IMR-90 (cell line): Measurements from ENCODE around the gene SUV39H1.

Source experiments
- BHLHE40 ChIP-seq: fragments of 150-350 bp; IDR thresholded peaks from 2 replicates; pipeline ENCODE4 v1.6.1; 2016; ENCODE audit warnings: mild to moderate bottlenecking, low read depth, low read length
- CEBPB ChIP-seq: IDR thresholded peaks from 2 replicates; pipeline ENCODE4 v1.6.1; 2012; ENCODE audit warnings: low read depth, low read length, improper control_type of control experiment
- CHD1 ChIP-seq: IDR thresholded peaks from 2 replicates; pipeline ENCODE4 v1.6.1; 2012; ENCODE audit warnings: low read depth, low read length, improper control_type of control experiment
- ELK1 ChIP-seq: fragments of 150-350 bp; IDR thresholded peaks from 2 replicates; pipeline ENCODE4 v1.6.1; 2016; ENCODE audit warnings: low read depth, mild to moderate bottlenecking, low read length, moderate library complexity, borderline replicate concordance
- FOS ChIP-seq: fragments of 150-350 bp; IDR thresholded peaks from 2 replicates; pipeline ENCODE4 v1.6.1; 2016; ENCODE audit warnings: low read depth, low read length
- MAZ ChIP-seq: IDR thresholded peaks from 2 replicates; pipeline ENCODE4 v1.6.1; 2012; ENCODE audit warnings: low read depth, mild to moderate bottlenecking, low read length, improper control_type of control experiment, moderate library complexity, borderline replicate concordance
- POLR2A ChIP-seq: IDR thresholded peaks from 2 replicates; pipeline ENCODE4 v1.6.1; 2012; ENCODE audit warnings: mild to moderate bottlenecking, low read depth, low read length
- RAD21 ChIP-seq: IDR thresholded peaks from 2 replicates; pipeline ENCODE4 v1.6.1; 2012; ENCODE audit warnings: low read length, improper control_type of control experiment
- RCOR1 ChIP-seq: IDR thresholded peaks from 2 replicates; pipeline ENCODE4 v1.6.1; 2012; ENCODE audit warnings: mild to moderate bottlenecking, low read length, improper control_type of control experiment; ENCODE audit not compliant: insufficient replicate concordance
- RFX5 ChIP-seq: IDR thresholded peaks from 2 replicates; pipeline ENCODE4 v1.8.0; 2012; ENCODE audit warnings: low read depth, mild to moderate bottlenecking, low read length, moderate library complexity
- SMC3 ChIP-seq: fragments of 150-350 bp; IDR thresholded peaks from 2 replicates; pipeline ENCODE4 v1.6.1; 2016; ENCODE audit warnings: low read depth, mild to moderate bottlenecking, antibody characterized with exemption, low read length, moderate library complexity
- USF2 ChIP-seq: fragments of 150-350 bp; IDR thresholded peaks from 2 replicates; pipeline ENCODE4 v1.6.1; 2017; ENCODE audit warnings: mild to moderate bottlenecking, antibody characterized with exemption, low read length, low read depth
- TF ChIP-seq, protein P1 (sequence below): conservative IDR thresholded peaks from 2 replicates; pipeline ENCODE4 v1.5.1; 2012; ENCODE audit warnings: mild to moderate bottlenecking, low read depth, low read length, improper control_type of control experiment

GRCh38 chrX:48754238-48754637 lies 57.7 kb downstream of the SUV39H1 start:
- TF ChIP-seq ELK1: no peak
- no peak for TF ChIP-seq POLR2A
- TF ChIP-seq, protein P1, sequence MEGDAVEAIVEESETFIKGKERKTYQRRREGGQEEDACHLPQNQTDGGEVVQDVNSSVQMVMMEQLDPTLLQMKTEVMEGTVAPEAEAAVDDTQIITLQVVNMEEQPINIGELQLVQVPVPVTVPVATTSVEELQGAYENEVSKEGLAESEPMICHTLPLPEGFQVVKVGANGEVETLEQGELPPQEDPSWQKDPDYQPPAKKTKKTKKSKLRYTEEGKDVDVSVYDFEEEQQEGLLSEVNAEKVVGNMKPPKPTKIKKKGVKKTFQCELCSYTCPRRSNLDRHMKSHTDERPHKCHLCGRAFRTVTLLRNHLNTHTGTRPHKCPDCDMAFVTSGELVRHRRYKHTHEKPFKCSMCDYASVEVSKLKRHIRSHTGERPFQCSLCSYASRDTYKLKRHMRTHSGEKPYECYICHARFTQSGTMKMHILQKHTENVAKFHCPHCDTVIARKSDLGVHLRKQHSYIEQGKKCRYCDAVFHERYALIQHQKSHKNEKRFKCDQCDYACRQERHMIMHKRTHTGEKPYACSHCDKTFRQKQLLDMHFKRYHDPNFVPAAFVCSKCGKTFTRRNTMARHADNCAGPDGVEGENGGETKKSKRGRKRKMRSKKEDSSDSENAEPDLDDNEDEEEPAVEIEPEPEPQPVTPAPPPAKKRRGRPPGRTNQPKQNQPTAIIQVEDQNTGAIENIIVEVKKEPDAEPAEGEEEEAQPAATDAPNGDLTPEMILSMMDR: no peak
- TF ChIP-seq RAD21: no peak
- TF ChIP-seq USF2: no peak
- no peak for TF ChIP-seq FOS
- no peak for TF ChIP-seq BHLHE40
- no peak for TF ChIP-seq SMC3
- TF ChIP-seq RFX5: no peak
- no peak for TF ChIP-seq RCOR1
- TF ChIP-seq CHD1: no peak
- no peak for TF ChIP-seq CEBPB
- TF ChIP-seq MAZ: no peak
